ENCODE results near the gene SNF8. TPM values are rescaled to one million over a fixed set of nuclear protein-coding genes. Genes with fewer than 3 reads are reported as not detected.

Gene SNF8
- total and polyA plus RNA-seq, 9 of the 15 experiments (the other 6 are each of a cell fraction or from before 2014, with no cell fraction given), result 6.9 to 149 (median 117) TPM

DNA sequence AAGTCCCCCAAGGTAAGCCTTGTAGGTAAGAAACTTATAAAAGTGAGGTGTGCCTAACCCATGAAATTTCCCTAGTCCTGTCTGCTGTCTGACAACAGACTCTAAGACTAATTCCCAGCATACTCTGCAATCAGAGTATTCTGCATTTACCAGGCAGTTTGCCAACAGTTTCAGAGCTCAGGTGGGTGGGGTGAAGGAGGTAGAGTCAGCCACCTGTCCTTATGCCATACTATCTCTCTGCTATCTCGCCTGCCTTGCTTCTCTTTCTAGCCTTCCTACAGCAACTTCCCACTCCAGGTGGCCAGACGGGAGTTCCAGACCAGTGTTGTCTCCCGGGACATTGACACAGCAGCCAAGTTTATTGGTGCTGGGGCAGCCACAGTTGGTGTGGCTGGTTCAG lies 49.8 kb downstream of the SNF8 start (continued):
- TF ChIP-seq SFPQ (IDR thresholded peaks at IDR 0.05; ENCODE audit: low read depth, low read length) (no peak), ZNF444 (CRISPR knock-in tag; IDR thresholded peaks at IDR 0.05) (no peak)

DNA sequence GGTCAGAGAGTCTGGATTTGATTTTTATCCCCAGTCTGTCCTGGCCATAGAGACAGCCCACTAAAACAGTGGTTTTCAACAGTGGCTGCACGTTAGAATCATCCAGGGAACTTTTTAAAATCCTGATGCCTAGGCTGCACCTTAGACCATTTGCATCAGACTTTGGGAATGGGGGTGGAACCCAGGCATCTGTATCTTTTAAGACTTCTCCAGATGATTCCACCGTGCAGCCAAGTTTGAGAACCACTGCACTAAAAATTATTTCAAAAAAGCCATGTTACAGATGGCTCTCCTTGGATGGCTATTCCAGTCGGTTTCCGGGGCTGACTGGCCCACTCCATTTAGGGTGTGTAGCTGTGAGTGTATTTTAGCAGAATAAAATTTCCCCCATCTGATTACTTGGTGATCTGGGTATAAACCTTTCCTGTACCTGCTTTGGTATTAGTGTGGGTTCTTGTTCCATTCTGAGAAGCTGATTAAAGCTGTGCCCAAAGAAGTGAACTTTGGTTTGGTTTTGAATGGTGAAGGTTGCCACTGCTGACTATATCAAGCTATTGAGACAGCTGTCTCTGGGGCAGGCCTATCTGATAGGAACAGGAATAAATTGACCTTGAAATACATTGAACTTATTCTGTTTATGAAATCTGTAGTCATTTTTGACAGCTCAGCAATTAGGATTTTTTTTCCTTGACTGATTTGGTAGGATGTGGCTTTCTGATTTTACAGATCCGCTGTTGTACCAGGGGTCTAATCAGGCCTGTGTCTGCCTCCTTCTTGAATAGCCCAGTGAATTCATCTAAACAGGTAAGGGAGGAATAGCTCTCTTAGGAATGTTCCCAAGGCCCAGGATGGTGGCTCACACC lies 50.8 kb downstream of the SNF8 start:
- FAIRE-seq (no peak), ATAC-seq (no peak), DNase-seq (ENCODE audit: extremely low read depth in 1 of 4, low spot score in 3 of 4) (no peak)
- Histone ChIP-seq H3K4me2 (ENCODE audit: insufficient read depth, low read length) (peak overlapping the region; percentile 98), H2AFZ (ENCODE audit: low read depth, low read length) (peak overlapping the region; percentile 25; the same call in 1 of the 2 replicates), H3K9ac (ENCODE audit: insufficient read depth in 1 of 2, low read depth in 2 of 2, low read length in 2 of 2) (peak overlapping the region; percentile 93 to 95; a peak in 3 of 4 replicates), H3K36me3 (ENCODE audit: control insufficient read depth, insufficient read depth, low read length) (peaks cover 50% of the 10 kb centered on the region), H3K4me3 (peak overlapping the region; percentile 81), H3K9me1 (ENCODE audit: control insufficient read depth, insufficient read depth, low read length) (no peaks in the 10 kb centered on the region), H3K79me2 (ENCODE audit: control insufficient read depth, insufficient read depth, low read length) (peaks cover 27% of the 10 kb centered on the region), H3K27ac (ENCODE audit: extremely low read depth, low read depth, low read length) (peak overlapping the region; percentile 91), H3K4me1 (replicated peaks in 1 of 2; ENCODE audit: control insufficient read depth in 2 of 2, insufficient read depth in 2 of 2, low read length in 2 of 2) (peaks cover 6 to 8% of the 10 kb centered on the region in 2 experiments; a peak in 2 of 5 replicates), H3K27me3 (ENCODE audit: control insufficient read depth in 2 of 2, insufficient read depth in 2 of 2, low read length in 2 of 2) (no peaks in the 10 kb centered on the region), H4K20me1 (replicated peaks; ENCODE audit: control insufficient read depth, insufficient read depth, low read length) (no peaks in the 10 kb centered on the region), H3K9me3 (replicated peaks; ENCODE audit: control insufficient read depth, insufficient read depth, low read depth, low read length) (no peaks in the 10 kb centered on the region; the same call in 1 of the 2 replicates)
- BruUV-seq (replicated peaks), result no TSS peak
- ChIA-PET CTCF (ENCODE audit: low intra/inter-chr PET ratio) (no interaction called here), POLR2A (interaction anchor here (0.6 to 4.2 kb wide), 7 partner anchors 12 to 371 kb away, joined by 3 to 52 read pairs (median 4); partner anchors contain the start of gene UBE2Z)
- in situ Hi-C loops (cut with MboI), result no loop called here
- WGBS (ENCODE audit: insufficient coverage, low coverage, missing lambda C conversion rate), result 38% methylated on average over 5 of the region's 5 CpGs
- intact Hi-C loops (cut with micrococcal nuclease), result loop anchor here (5.0 to 10.0 kb wide), 2 partner anchors 131 to 298 kb away; no protein-coding TSS in a partner anchor
- no peak for TF ChIP-seq ZNF551 (CRISPR knock-in tag; IDR thresholded peaks at IDR 0.05)
- TF ChIP-seq, protein P1, sequence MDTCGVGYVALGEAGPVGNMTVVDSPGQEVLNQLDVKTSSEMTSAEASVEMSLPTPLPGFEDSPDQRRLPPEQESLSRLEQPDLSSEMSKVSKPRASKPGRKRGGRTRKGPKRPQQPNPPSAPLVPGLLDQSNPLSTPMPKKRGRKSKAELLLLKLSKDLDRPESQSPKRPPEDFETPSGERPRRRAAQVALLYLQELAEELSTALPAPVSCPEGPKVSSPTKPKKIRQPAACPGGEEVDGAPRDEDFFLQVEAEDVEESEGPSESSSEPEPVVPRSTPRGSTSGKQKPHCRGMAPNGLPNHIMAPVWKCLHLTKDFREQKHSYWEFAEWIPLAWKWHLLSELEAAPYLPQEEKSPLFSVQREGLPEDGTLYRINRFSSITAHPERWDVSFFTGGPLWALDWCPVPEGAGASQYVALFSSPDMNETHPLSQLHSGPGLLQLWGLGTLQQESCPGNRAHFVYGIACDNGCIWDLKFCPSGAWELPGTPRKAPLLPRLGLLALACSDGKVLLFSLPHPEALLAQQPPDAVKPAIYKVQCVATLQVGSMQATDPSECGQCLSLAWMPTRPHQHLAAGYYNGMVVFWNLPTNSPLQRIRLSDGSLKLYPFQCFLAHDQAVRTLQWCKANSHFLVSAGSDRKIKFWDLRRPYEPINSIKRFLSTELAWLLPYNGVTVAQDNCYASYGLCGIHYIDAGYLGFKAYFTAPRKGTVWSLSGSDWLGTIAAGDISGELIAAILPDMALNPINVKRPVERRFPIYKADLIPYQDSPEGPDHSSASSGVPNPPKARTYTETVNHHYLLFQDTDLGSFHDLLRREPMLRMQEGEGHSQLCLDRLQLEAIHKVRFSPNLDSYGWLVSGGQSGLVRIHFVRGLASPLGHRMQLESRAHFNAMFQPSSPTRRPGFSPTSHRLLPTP (IDR thresholded peaks at IDR 0.05; ENCODE audit: borderline replicate concordance, extremely low read depth, insufficient read length), result no peak
- no peak for TF ChIP-seq YBX1 (IDR thresholded peaks at IDR 0.05)
- TF ChIP-seq, protein P2, sequence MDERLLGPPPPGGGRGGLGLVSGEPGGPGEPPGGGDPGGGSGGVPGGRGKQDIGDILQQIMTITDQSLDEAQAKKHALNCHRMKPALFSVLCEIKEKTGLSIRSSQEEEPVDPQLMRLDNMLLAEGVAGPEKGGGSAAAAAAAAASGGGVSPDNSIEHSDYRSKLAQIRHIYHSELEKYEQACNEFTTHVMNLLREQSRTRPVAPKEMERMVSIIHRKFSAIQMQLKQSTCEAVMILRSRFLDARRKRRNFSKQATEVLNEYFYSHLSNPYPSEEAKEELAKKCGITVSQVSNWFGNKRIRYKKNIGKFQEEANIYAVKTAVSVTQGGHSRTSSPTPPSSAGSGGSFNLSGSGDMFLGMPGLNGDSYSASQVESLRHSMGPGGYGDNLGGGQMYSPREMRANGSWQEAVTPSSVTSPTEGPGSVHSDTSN (CRISPR knock-in tag; IDR thresholded peaks at IDR 0.05; ENCODE audit: low read depth), result no peak
- TF ChIP-seq, protein P2 (tag; conservative IDR thresholded peaks at IDR 0.05; ENCODE audit: low read depth), result no peak
- TF ChIP-seq, protein P3, sequence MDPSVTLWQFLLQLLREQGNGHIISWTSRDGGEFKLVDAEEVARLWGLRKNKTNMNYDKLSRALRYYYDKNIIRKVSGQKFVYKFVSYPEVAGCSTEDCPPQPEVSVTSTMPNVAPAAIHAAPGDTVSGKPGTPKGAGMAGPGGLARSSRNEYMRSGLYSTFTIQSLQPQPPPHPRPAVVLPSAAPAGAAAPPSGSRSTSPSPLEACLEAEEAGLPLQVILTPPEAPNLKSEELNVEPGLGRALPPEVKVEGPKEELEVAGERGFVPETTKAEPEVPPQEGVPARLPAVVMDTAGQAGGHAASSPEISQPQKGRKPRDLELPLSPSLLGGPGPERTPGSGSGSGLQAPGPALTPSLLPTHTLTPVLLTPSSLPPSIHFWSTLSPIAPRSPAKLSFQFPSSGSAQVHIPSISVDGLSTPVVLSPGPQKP (CRISPR knock-in tag; IDR thresholded peaks at IDR 0.05), result no peak
